Body of pancreas (tissue), 4 donors: ENCODE results near the gene PRPSAP1. TPM values are rescaled to one million over a fixed set of nuclear protein-coding genes. Genes with fewer than 3 reads are reported as not detected.

Experiments used
- ATAC-seq: fragments of 150-250 bp; one replicate; pipeline ENCODE4 v1.9.1; 2016
- DNase-seq, 4 donors: peaks; one replicate each; pipeline ENCODE4 v3.0.0-alpha.2; 2019
- H3K27ac ChIP-seq, 4 donors: fragments of 200-600 bp; sonication (generic); 1 replicate in 3 of 4; 2 replicates in 1 of 4; pipeline versions ENCODE4 v1.5.1 to v1.6.1; 2016 to 2019; ENCODE audit warnings: mild to moderate bottlenecking in 1 of 4, mixed read lengths in 1 of 4, moderate library complexity in 1 of 4
- H3K27me3 ChIP-seq, 2 donors: fragments of 200-600 bp; sonication (generic); one replicate each; pipeline ENCODE4 v1.6.0; 2016; ENCODE audit warnings: mild to moderate bottlenecking in 1 of 2
- H3K36me3 ChIP-seq, 2 donors: fragments of 200-600 bp; sonication (generic); replicated peaks in 1 of 2; 2 replicates each; pipeline ENCODE4 v1.5.1; 2016; ENCODE audit warnings: low read depth in 2 of 2; ENCODE audit not compliant: insufficient read depth in 1 of 2
- H3K4me1 ChIP-seq: fragments of 200-600 bp; sonication (generic); one replicate; pipeline ENCODE4 v1.6.0; 2016
- H3K4me3 ChIP-seq, 2 donors: fragments of 200-600 bp; sonication (generic); 1 replicate in 1 of 2; 2 replicates in 1 of 2; pipeline ENCODE4 v1.5.1; 2016 to 2019
- H3K9me3 ChIP-seq, 3 donors: fragments of 200-600 bp; sonication (generic); 1 replicate in 2 of 3; 2 replicates in 1 of 3; pipeline ENCODE4 v1.5.1; 2016
- POLR2A ChIP-seq, 3 donors: fragments of 450-650 bp; IDR thresholded peaks; one replicate each; pipeline ENCODE4 v1.6.1; 2016; ENCODE audit warnings: antibody characterized with exemption in 3 of 3, mild to moderate bottlenecking in 2 of 3
- WGBS, 2 donors: methylation state at CpG; one replicate each; pipeline ENCODE4 v1.1.5; 2017; 5-methylcytosine and 5-hydroxymethylcytosine counted together
- intact Hi-C: fragments of 100-400 bp; cut with DNase I; formaldehyde crosslinking; loops from one replicate; pipeline ENCODE4 v1.15.1; 2023
- total RNA-seq, 2 donors: library from RNA; depleted of rRNA; stranded (reverse); fragments of >200 nt; gene quantifications; one replicate each; pipeline ENCODE4 v1.1.0, GENCODE V29; 2016
- TF ChIP-seq, protein P1 (sequence below), 7 experiments: fragments of 450-650 bp in 4 of 7; fragments of 200-600 bp in 3 of 7; sonication (generic) in 3 of 7; IDR thresholded peaks; one replicate each; pipeline ENCODE4 v1.5.1; 2016 to 2019; ENCODE audit warnings: antibody characterized with exemption in 7 of 7

PRPSAP1 gene
- total RNA-seq, 2 donors from 2014 or later = 34.8 to 55.7 TPM

- Histone ChIP-seq H3K9me3 (no peaks in the 10 kb centered on the region), H3K27me3 (no peaks in the 10 kb centered on the region), H3K4me3 (no peak overlapping the region), H3K27ac (peak overlapping the region; percentile 83 to 96 (median 90)), H3K4me1 (peaks cover 80% of the 10 kb centered on the region), H3K36me3 (no peaks in the 10 kb centered on the region)
- intact Hi-C loops = no loop called here
- TF ChIP-seq POLR2A (IDR thresholded peaks at IDR 0.05) = no peak
- TF ChIP-seq, protein P1, sequence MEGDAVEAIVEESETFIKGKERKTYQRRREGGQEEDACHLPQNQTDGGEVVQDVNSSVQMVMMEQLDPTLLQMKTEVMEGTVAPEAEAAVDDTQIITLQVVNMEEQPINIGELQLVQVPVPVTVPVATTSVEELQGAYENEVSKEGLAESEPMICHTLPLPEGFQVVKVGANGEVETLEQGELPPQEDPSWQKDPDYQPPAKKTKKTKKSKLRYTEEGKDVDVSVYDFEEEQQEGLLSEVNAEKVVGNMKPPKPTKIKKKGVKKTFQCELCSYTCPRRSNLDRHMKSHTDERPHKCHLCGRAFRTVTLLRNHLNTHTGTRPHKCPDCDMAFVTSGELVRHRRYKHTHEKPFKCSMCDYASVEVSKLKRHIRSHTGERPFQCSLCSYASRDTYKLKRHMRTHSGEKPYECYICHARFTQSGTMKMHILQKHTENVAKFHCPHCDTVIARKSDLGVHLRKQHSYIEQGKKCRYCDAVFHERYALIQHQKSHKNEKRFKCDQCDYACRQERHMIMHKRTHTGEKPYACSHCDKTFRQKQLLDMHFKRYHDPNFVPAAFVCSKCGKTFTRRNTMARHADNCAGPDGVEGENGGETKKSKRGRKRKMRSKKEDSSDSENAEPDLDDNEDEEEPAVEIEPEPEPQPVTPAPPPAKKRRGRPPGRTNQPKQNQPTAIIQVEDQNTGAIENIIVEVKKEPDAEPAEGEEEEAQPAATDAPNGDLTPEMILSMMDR (IDR thresholded peaks at IDR 0.05) = no peak
- ATAC-seq (no peak), DNase-seq (no peak)
- WGBS, 2 donors = 74% methylated on average over 4 of the region's 4 CpGs; no CpG with 5 or more reads in 1 of the 2 donors
These were observed 86.6 kb downstream of the PRPSAP1 start for GRCh38 chr17:76267051-76267576.

DNA sequence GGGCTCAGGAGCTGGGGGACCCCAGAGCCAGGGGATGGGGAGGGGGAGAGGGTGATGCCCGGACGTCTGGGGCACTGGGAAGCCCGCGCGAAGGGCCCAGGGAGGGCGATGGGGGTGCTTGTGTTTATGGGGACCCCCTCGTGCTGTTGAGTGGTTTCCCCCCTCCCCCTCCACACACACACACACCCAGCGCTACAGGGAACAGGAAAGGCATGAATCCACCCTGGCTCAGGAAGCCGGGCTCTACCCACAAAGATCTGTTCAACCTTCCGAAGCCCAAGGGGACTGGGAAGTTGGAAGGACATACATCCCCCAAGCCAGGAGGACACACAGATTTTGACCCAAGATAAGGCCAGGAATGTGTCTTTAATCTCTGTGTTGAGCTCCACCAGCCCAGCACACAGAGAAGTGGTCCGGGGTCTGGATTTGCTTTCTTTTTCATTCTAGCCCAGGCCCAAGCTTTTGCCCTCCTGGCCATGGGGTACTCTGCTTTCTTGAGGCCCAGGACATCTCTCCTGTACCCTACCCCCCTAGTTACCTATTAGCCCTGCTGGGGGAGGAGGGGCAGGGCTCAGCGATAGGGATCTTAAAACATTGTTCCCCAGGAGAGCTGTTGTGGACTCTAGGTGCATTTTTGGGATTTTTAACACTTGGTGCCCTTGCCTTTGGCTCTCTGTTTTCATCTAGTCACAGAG lies 87.3 kb downstream of the PRPSAP1 start:
- Histone ChIP-seq H3K27ac (peak overlapping the region; percentile 83 to 96 (median 90)), H3K9me3 (no peaks in the 10 kb centered on the region), H3K27me3 (no peaks in the 10 kb centered on the region), H3K4me3 (peak overlapping the region; percentile 90 to 94), H3K36me3 (no peaks in the 10 kb centered on the region), H3K4me1 (peaks cover 80% of the 10 kb centered on the region)
- DNase-seq (peak in 2 of 4 donors; percentile 8 to 38), ATAC-seq (no peak)
- 4 to 6% methylated on average over 3 to 12 of the region's 12 CpGs for WGBS, 2 donors
- TF ChIP-seq, protein P1 (IDR thresholded peaks at IDR 0.05) = no peak
- TF ChIP-seq POLR2A (IDR thresholded peaks at IDR 0.05) = peak in 1 of 3 donors; percentile 1
- intact Hi-C loops = no loop called here

GRCh38 chr17:76265624-76266243 lies 88.0 kb downstream of the PRPSAP1 start:
- peak overlapping the region; percentile 90 to 94 for H3K4me3 ChIP-seq
- peak; percentile 22 for ATAC-seq
- peak; percentile 23 to 48 (median 42) for TF ChIP-seq POLR2A (IDR thresholded peaks at IDR 0.05)
- TF ChIP-seq, protein P1 (IDR thresholded peaks at IDR 0.05) = no peak
- intact Hi-C loops = no loop called here
- peaks cover 80% of the 10 kb centered on the region for H3K4me1 ChIP-seq
- H3K27me3 ChIP-seq = no peaks in the 10 kb centered on the region
- peak overlapping the region; percentile 83 to 96 (median 90) for H3K27ac ChIP-seq
- no peaks in the 10 kb centered on the region for H3K9me3 ChIP-seq
- WGBS, 2 donors = 0 to 1% methylated on average over 9 to 69 of the region's 76 CpGs
- H3K36me3 ChIP-seq = no peaks in the 10 kb centered on the region
- peak; percentile 73 to 81 (median 76) for DNase-seq

GRCh38 chr17:76264755-76265623 lies 88.7 kb downstream of the PRPSAP1 start, which contains the start of gene UBALD2:
UBALD2 (plus strand) TSS chr17:76265348; CDS start chr17:76265506, 158 bp downstream.
- TF ChIP-seq, protein P1 (IDR thresholded peaks at IDR 0.05) = no peak
- TF ChIP-seq POLR2A (IDR thresholded peaks at IDR 0.05) = peak; percentile 68 to 83 (median 80)

More at GRCh38 chr17:76264755-76265623, 88.7 kb downstream of the PRPSAP1 start, which contains the start of gene UBALD2:
- intact Hi-C loops = no loop called here
- no peaks in the 10 kb centered on the region for H3K36me3 ChIP-seq
- 0 to 1% methylated on average over 7 to 77 of the region's 94 CpGs for WGBS, 2 donors
- H3K27ac ChIP-seq = peak within 1 kb of the TSS; percentile 86 to 96 (median 94)
- DNase-seq (peak; percentile 98 to 100 (median 100)), ATAC-seq (peak; percentile 89)
- H3K9me3 ChIP-seq = no peaks in the 10 kb centered on the region
- no peaks in the 10 kb centered on the region for H3K27me3 ChIP-seq
- H3K4me1 ChIP-seq = peaks cover 85% of the 10 kb centered on the region
- H3K4me3 ChIP-seq = peak within 1 kb of the TSS; percentile 90 to 94
